KMS-11 (cell line): Measurements from ENCODE around the gene ATAT1.

Source experiments
- H2AFZ ChIP-seq: fragments of 200-600 bp; sonication (generic); 2 replicates; pipeline ENCODE4 v1.6.1; 2016; ENCODE audit warnings: antibody characterized with exemption, mixed run types, low read depth
- H3K27ac ChIP-seq: fragments of 200-600 bp; sonication (generic); 2 replicates; pipeline ENCODE4 v1.6.1; 2016; ENCODE audit warnings: mild to moderate bottlenecking, mixed run types
- H3K27me3 ChIP-seq: fragments of 200-600 bp; sonication (generic); 2 replicates; pipeline ENCODE4 v1.6.1; 2017; ENCODE audit warnings: mild to moderate bottlenecking, low read depth, mixed run types, moderate library complexity; ENCODE audit not compliant: insufficient read depth
- H3K36me3 ChIP-seq: fragments of 200-600 bp; sonication (generic); 2 replicates; pipeline ENCODE4 v1.6.1; 2017; ENCODE audit warnings: mild to moderate bottlenecking, mixed run types; ENCODE audit not compliant: insufficient read depth
- H3K4me1 ChIP-seq: fragments of 200-600 bp; sonication (generic); 2 replicates; pipeline ENCODE4 v1.6.1; 2016; ENCODE audit warnings: mild to moderate bottlenecking, low read depth, mixed run types; ENCODE audit not compliant: poor library complexity, severe bottlenecking
- H3K4me2 ChIP-seq: fragments of 200-600 bp; sonication (generic); 2 replicates; pipeline ENCODE4 v1.7.0; 2016; ENCODE audit warnings: mild to moderate bottlenecking, mixed run types
- H3K4me3 ChIP-seq: fragments of 200-600 bp; sonication (generic); IDR thresholded peaks from 2 replicates; pipeline ENCODE4 v1.6.1; 2017; ENCODE audit warnings: low read depth, low read length, mixed read lengths; ENCODE audit not compliant: insufficient read depth
- H3K79me2 ChIP-seq: fragments of 200-600 bp; sonication (generic); 2 replicates; pipeline ENCODE4 v1.6.1; 2016; ENCODE audit warnings: low read depth, mixed run types; ENCODE audit not compliant: insufficient read depth
- H3K9ac ChIP-seq: fragments of 200-600 bp; sonication (generic); 2 replicates; pipeline ENCODE4 v1.6.1; 2016; ENCODE audit warnings: mild to moderate bottlenecking, mixed run types
- H4K20me1 ChIP-seq: fragments of 200-600 bp; sonication (generic); 2 replicates; pipeline ENCODE4 v1.6.1; 2016; ENCODE audit warnings: mild to moderate bottlenecking, mixed run types; ENCODE audit not compliant: insufficient read depth
- CTCF ChIP-seq: fragments of 200-600 bp; sonication (generic); conservative IDR thresholded peaks from 2 replicates; pipeline ENCODE4 v1.6.1; 2017; ENCODE audit warnings: low read depth, mild to moderate bottlenecking, antibody characterized with exemption, low read length, moderate library complexity, mixed read lengths

Gene ATAT1

GRCh38 chr6:30626484-30627366, at the start of gene ATAT1:
TSS of gene ATAT1 (plus strand) at chr6:30626874.
- H3K4me2 ChIP-seq: 0 out of 2 replicates have a peak within 1 kb of the TSS, but pooled peaks have one; percentile 30
- TF ChIP-seq CTCF: no peak
- H3K36me3 ChIP-seq: no peaks in the 10 kb centered on the region

GRCh38 chr6:30578051-30578450, 48.6 kb upstream of the ATAT1 start:
- no peak overlapping the region for H3K9ac ChIP-seq
- no peak overlapping the region for H3K4me3 ChIP-seq
- peaks cover 12% of the 10 kb centered on the region for H3K4me1 ChIP-seq
- H3K36me3 ChIP-seq: peaks cover 18% of the 10 kb centered on the region; the same call in 1 of the 2 replicates
- no peak overlapping the region for H3K4me2 ChIP-seq
- H3K79me2 ChIP-seq: peaks cover 33% of the 10 kb centered on the region
- no peaks in the 10 kb centered on the region for H3K27me3 ChIP-seq
- no peak overlapping the region for H3K27ac ChIP-seq
- no peak overlapping the region for H2AFZ ChIP-seq
- no peak for TF ChIP-seq CTCF
- 0 out of 2 replicates have a peak, but pooled peaks cover 11% of the 10 kb centered on the region for H4K20me1 ChIP-seq

More at GRCh38 chr6:30626484-30627366, at the start of gene ATAT1:
- H2AFZ ChIP-seq: no peak within 1 kb of the TSS; the same call in 1 of the 2 replicates
- peak within 1 kb of the TSS; percentile 25; the same call in 1 of the 2 replicates for H3K9ac ChIP-seq
- no peaks in the 10 kb centered on the region for H3K79me2 ChIP-seq
- no peak within 1 kb of the TSS for H3K27ac ChIP-seq
- no peaks in the 10 kb centered on the region for H3K4me1 ChIP-seq
- H3K4me3 ChIP-seq: no peak within 1 kb of the TSS
- no peaks in the 10 kb centered on the region for H4K20me1 ChIP-seq
- no peaks in the 10 kb centered on the region for H3K27me3 ChIP-seq

- Histone ChIP-seq H3K79me2 (no peaks in the 10 kb centered on the region), H3K4me1 (no peaks in the 10 kb centered on the region), H4K20me1 (no peaks in the 10 kb centered on the region), H3K36me3 (peaks cover 9% of the 10 kb centered on the region; the same call in 1 of the 2 replicates), H3K4me2 (no peak overlapping the region), H3K4me3 (no peak overlapping the region), H3K27ac (no peak overlapping the region), H3K27me3 (no peaks in the 10 kb centered on the region), H3K9ac (no peak overlapping the region), H2AFZ (no peak overlapping the region)
- no peak for TF ChIP-seq CTCF
Observed at GRCh38 chr6:30583921-30584320, 42.8 kb upstream of the ATAT1 start.

DNA sequence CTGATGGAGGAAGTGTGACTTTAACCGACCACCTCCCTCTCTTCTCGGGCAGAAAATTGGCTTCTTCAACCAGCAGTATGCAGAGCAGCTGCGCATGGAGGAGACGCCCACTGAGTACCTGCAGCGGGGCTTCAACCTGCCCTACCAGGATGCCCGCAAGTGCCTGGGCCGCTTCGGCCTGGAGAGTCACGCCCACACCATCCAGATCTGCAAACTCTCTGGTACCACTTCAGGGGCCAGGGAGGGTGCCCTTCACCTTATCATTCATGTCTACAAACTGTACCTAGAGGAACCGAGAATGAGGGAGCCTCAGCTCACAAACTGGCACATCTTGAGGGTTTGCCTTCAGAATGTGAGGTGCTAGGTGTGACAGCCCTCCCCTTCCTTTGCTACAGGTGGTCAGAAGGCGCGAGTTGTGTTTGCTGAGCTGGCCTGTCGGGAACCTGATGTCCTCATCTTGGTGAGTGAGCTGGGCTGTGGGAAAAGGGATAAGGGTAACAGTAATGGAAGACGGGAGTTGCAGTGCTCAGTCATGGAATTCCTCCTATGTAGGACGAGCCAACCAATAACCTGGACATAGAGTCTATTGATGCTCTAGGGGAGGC, 36.8 kb upstream of the ATAT1 start:
- no peak for TF ChIP-seq CTCF
- Histone ChIP-seq H3K9ac (no peak overlapping the region), H3K4me2 (no peak overlapping the region), H2AFZ (no peak overlapping the region), H3K36me3 (peaks cover 7% of the 10 kb centered on the region; the same call in 1 of the 2 replicates), H3K79me2 (no peaks in the 10 kb centered on the region), H3K4me1 (peaks cover 7% of the 10 kb centered on the region), H3K4me3 (no peak overlapping the region), H3K27me3 (no peaks in the 10 kb centered on the region), H3K27ac (no peak overlapping the region), H4K20me1 (no peaks in the 10 kb centered on the region)
